IMR-90 (cell line): Measurements from ENCODE around the gene NXN. TPM values are rescaled to one million over a fixed set of nuclear protein-coding genes. Genes with fewer than 3 reads are reported as not detected.
A peak's percentile ranks its signal among the peaks of the same experiment; 100 is the strongest.

Source experiments
- ATAC-seq: fragments of 200-7000 bp; cut with Tn5 transposase; 2 replicates; pipeline ENCODE4 v1.9.1; 2020; ENCODE audit warnings: low read depth, mild to moderate bottlenecking, moderate library complexity
- BruUV-seq: library from RNA; stranded (reverse); fragments of 400-500 nt; replicated peaks from 2 replicates; lab custom pipeline; 2021; lab: Mats Ljungman, UMichigan
- CTCF ChIA-PET: fragments of 300-600 bp; formaldehyde crosslinking; extraction: SDS; loops from one replicate; lab custom pipeline; 2021; ENCODE audit warnings: antibody characterized with exemption; lab: Yijun Ruan, JAX
- POLR2A ChIA-PET: fragments of 300-600 bp; sonication (Branson Sonifier 250); formaldehyde crosslinking; loops from one replicate; lab custom pipeline; 2022; ENCODE audit warnings: antibody characterized with exemption; ENCODE audit not compliant: unreplicated experiment; lab: Charles Lee
- DNase-seq: peaks from one replicate; pipeline ENCODE4 v3.0.0; 2013
- H2AFZ ChIP-seq: replicated peaks from 2 replicates; pipeline ENCODE3; 2013; ENCODE audit warnings: low read length, mild to moderate bottlenecking; ENCODE audit not compliant: poor library complexity
- H2AK5ac ChIP-seq: 2 replicates; pipeline ENCODE4 v1.6.1; 2013; ENCODE audit warnings: low read depth, low read length, inconsistent platforms
- H2AK9ac ChIP-seq: replicated peaks from 2 replicates; pipeline ENCODE3; 2013; ENCODE audit warnings: mild to moderate bottlenecking, low read depth, low read length, moderate library complexity; ENCODE audit not compliant: poor library complexity
- H2BK120ac ChIP-seq: 2 replicates; pipeline ENCODE4 v1.6.1; 2013; ENCODE audit warnings: low read depth, low read length, inconsistent platforms
- H2BK15ac ChIP-seq: 3 replicates; pipeline ENCODE4 v1.6.1; 2013; ENCODE audit warnings: low read depth, low read length, inconsistent platforms
- H2BK20ac ChIP-seq: 2 replicates; pipeline ENCODE4 v1.6.1; 2013; ENCODE audit warnings: low read depth, mild to moderate bottlenecking, inconsistent platforms, low read length, moderate library complexity
- H2BK5ac ChIP-seq: 2 replicates; pipeline ENCODE4 v1.6.1; 2013; ENCODE audit warnings: mild to moderate bottlenecking, low read depth, low read length, inconsistent platforms; ENCODE audit not compliant: poor library complexity, severe bottlenecking
- H3K14ac ChIP-seq: replicated peaks from 2 replicates; pipeline ENCODE4 v1.6.1; 2013; ENCODE audit warnings: low read depth, low read length, inconsistent platforms
- H3K18ac ChIP-seq: 2 replicates; pipeline ENCODE4 v1.6.1; 2013; ENCODE audit warnings: low read depth, low read length, control low read depth
- H3K23ac ChIP-seq: 2 replicates; pipeline ENCODE4 v1.6.1; 2013; ENCODE audit warnings: low read depth, low read length, inconsistent platforms
- H3K27ac ChIP-seq: 2 replicates; pipeline ENCODE4 v1.5.1; 2013; ENCODE audit warnings: mild to moderate bottlenecking, control low read depth, low read length; ENCODE audit not compliant: insufficient read depth
- H3K27me3 ChIP-seq: 2 replicates; pipeline ENCODE4 v1.6.1; 2013; ENCODE audit warnings: low read length; ENCODE audit not compliant: control insufficient read depth, insufficient read depth
- H3K36me3 ChIP-seq: 2 replicates; pipeline ENCODE4 v1.6.1; 2013; ENCODE audit warnings: low read length, mixed read lengths; ENCODE audit not compliant: control insufficient read depth, insufficient read depth
- H3K4ac ChIP-seq: 2 replicates; pipeline ENCODE4 v1.6.1; 2013; ENCODE audit warnings: low read depth, low read length, inconsistent platforms
- H3K4me1 ChIP-seq: 2 replicates; pipeline ENCODE4 v1.6.1; 2013; ENCODE audit warnings: low read length, mixed read lengths; ENCODE audit not compliant: control insufficient read depth, insufficient read depth
- H3K4me2 ChIP-seq: 2 replicates; pipeline ENCODE4 v1.6.1; 2013; ENCODE audit warnings: low read depth, mild to moderate bottlenecking, control low read depth, low read length, moderate library complexity
- H3K4me3 ChIP-seq: 2 replicates; pipeline ENCODE4 v1.5.1; 2013; ENCODE audit warnings: low read depth, mild to moderate bottlenecking, control low read depth, low read length, moderate library complexity; ENCODE audit not compliant: insufficient read depth
- H3K56ac ChIP-seq: 2 replicates; pipeline ENCODE4 v1.6.1; 2013; ENCODE audit warnings: low read length, inconsistent platforms; ENCODE audit not compliant: insufficient read depth; ENCODE audit errors: extremely low read depth
- H3K79me1 ChIP-seq, 2 experiments: 2 replicates each; pipeline ENCODE4 v1.6.1; 2013; ENCODE audit warnings: low read length in 2 of 2, inconsistent platforms in 1 of 2, low read depth in 1 of 2
- H3K9ac ChIP-seq: 2 replicates; pipeline ENCODE4 v1.6.1; 2013; ENCODE audit warnings: low read depth, low read length, control low read depth
- H3K9me1 ChIP-seq: 2 replicates; pipeline ENCODE4 v1.6.1; 2013; ENCODE audit warnings: low read length, inconsistent platforms; ENCODE audit not compliant: insufficient read depth
- H3K9me3 ChIP-seq: 2 replicates; pipeline ENCODE4 v1.6.1; 2013; ENCODE audit warnings: low read length; ENCODE audit not compliant: control insufficient read depth, insufficient read depth
- H4K20me1 ChIP-seq: 2 replicates; pipeline ENCODE4 v1.6.1; 2013; ENCODE audit warnings: low read length, inconsistent platforms; ENCODE audit not compliant: insufficient read depth
- H4K5ac ChIP-seq: 2 replicates; pipeline ENCODE4 v1.6.1; 2013; ENCODE audit warnings: mild to moderate bottlenecking, low read depth, low read length, control low read depth
- H4K8ac ChIP-seq, 2 experiments: 2 replicates each; pipeline ENCODE4 v1.6.1; 2013; ENCODE audit warnings: low read depth in 2 of 2, low read length in 2 of 2, control low read depth in 1 of 2, inconsistent platforms in 1 of 2
- H4K91ac ChIP-seq: 2 replicates; pipeline ENCODE4 v1.6.1; 2013; ENCODE audit warnings: low read depth, low read length, inconsistent platforms; ENCODE audit not compliant: insufficient read depth
- CTCF ChIP-seq: conservative IDR thresholded peaks from 2 replicates; pipeline ENCODE4 v1.5.1; 2012; ENCODE audit warnings: mild to moderate bottlenecking, low read depth, low read length, improper control_type of control experiment
- RAD21 ChIP-seq: IDR thresholded peaks from 2 replicates; pipeline ENCODE4 v1.6.1; 2012; ENCODE audit warnings: low read length, improper control_type of control experiment
- WGBS, 2 experiments: methylation state at CpG; one replicate each; pipeline versions ENCODE4 v1.1.5 to v1.1.7; 2013; ENCODE audit warnings: missing lambda C conversion rate in 2 of 2; ENCODE audit not compliant: insufficient read length in 1 of 2; ENCODE audit errors: extremely low coverage in 2 of 2; 5-methylcytosine and 5-hydroxymethylcytosine counted together
- dilution Hi-C: fragments of 300-500 bp; cut with HindIII; formaldehyde crosslinking; loops from one replicate; pipeline ENCODE4 v1.14.3; 2018; ENCODE audit warnings: low sequenced_read_pairs; ENCODE audit not compliant: unreplicated experiment
- in situ Hi-C: fragments of 300-500 bp; cut with MboI; formaldehyde crosslinking; loops from 3 replicates; pipeline ENCODE4 v1.14.3; 2019; ENCODE audit warnings: low sequenced_read_pairs, inconsistent platforms, mixed read lengths
- intact Hi-C: fragments of 100-400 bp; cut with micrococcal nuclease; formaldehyde crosslinking; loops from 2 replicates; pipeline ENCODE4 v1.10.0; 2022
- polyA plus RNA-seq, 3 experiments: library from polyadenylated mRNA; depleted of rRNA; stranded (reverse); fragments of >200 nt; gene quantifications; 2 replicates each; pipeline ENCODE4 v1.2.3, GENCODE V29; 2012; ENCODE audit warnings: low replicate concordance in 1 of 3
- total RNA-seq: library from RNA; depleted of rRNA; stranded (reverse); fragments of >200 nt; gene quantifications from 2 replicates; pipeline ENCODE4 v1.2.3, GENCODE V29; 2012

NXN gene
- total and polyA plus RNA-seq, 2 of the 4 experiments (the other 2 are of a cell fraction), result 52.5 to 116 TPM

DNA sequence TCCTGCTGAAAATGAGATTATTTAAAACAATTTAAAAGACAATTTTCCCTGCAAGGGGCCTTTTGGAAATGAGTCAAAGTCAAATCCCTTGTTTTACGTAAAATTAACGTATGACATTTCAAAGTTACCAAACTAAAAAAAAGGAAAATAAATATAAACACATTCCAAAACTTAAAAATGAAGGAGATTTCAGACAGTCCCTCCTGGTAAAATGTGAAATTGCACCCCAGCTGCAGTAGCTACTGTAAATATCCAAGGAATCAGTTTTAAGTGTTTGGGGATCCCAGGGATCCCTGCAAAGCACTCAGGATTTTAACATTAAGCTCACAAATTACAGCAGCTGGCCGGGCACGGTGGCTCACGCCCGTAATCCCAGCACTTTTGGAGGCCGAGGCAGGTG is 63.3 kb downstream of the NXN start:
- POLR2A ChIA-PET, result no interaction called here
- intact Hi-C loops, result no loop called here
- no peak overlapping the region for H2BK15ac ChIP-seq

More for the DNA sequence above, 63.3 kb downstream of the NXN start:
- H3K9ac ChIP-seq, result no peak overlapping the region
- H4K8ac ChIP-seq, result no peak overlapping the region
- no peak overlapping the region for H2BK20ac ChIP-seq
- no CpG with 5 or more reads among the region's 7 CpGs for WGBS, 2 experiments
- H2AK5ac ChIP-seq, result no peak overlapping the region
- H4K5ac ChIP-seq, result no peak overlapping the region
- CTCF ChIA-PET, result interaction anchor here (0.7 kb wide), 1 partner anchor 64 kb away, joined by 4 read pairs; no protein-coding TSS in a partner anchor
- H3K27me3 ChIP-seq, result no peaks in the 10 kb centered on the region
- no peak overlapping the region for H3K56ac ChIP-seq
- peaks cover 6% of the 10 kb centered on the region for H3K4me1 ChIP-seq
- TF ChIP-seq CTCF (0 out of 2 replicates have a peak, but pooled peaks have one; percentile 9), RAD21 (no peak)
- H3K9me1 ChIP-seq, result peaks cover 15% of the 10 kb centered on the region
- H3K79me1 ChIP-seq, result peaks cover 47 to 60% of the 10 kb centered on the region in 2 experiments
- no peak overlapping the region for H2BK120ac ChIP-seq
- peaks cover 18% of the 10 kb centered on the region for H3K36me3 ChIP-seq
- no peak overlapping the region for H2AFZ ChIP-seq
- no peak overlapping the region for H3K14ac ChIP-seq
- H3K23ac ChIP-seq, result no peak overlapping the region
- H4K20me1 ChIP-seq, result peaks cover 58% of the 10 kb centered on the region
- no TSS peak for BruUV-seq
- DNase-seq, result no peak
- H3K4me3 ChIP-seq, result no peak overlapping the region
- H2BK5ac ChIP-seq, result no peak overlapping the region
- no peak overlapping the region for H2AK9ac ChIP-seq
- H3K18ac ChIP-seq, result no peak overlapping the region
- no peak overlapping the region for H3K4ac ChIP-seq
- no peaks in the 10 kb centered on the region for H3K9me3 ChIP-seq
- dilution Hi-C loops, result no loop called here
- in situ Hi-C loops, result no loop called here
- no peak overlapping the region for H3K27ac ChIP-seq
- H3K4me2 ChIP-seq, result no peak overlapping the region
- no peak overlapping the region for H4K91ac ChIP-seq
- no peak for ATAC-seq
